Neural cell (in vitro differentiated cells): ENCODE measurements around the gene PRKAR1B.

Source experiments
- CTCF ChIP-seq: fragments of 450-650 bp; IDR thresholded peaks from 2 replicates; pipeline ENCODE4 v1.5.1; 2014; ENCODE audit warnings: antibody characterized with exemption, mild to moderate bottlenecking, moderate library complexity; ENCODE audit not compliant: poor library complexity, severe bottlenecking
- EP300 ChIP-seq: fragments of 450-650 bp; conservative IDR thresholded peaks from 2 replicates; pipeline ENCODE4 v1.6.1; 2014; ENCODE audit warnings: antibody characterized with exemption, mild to moderate bottlenecking, moderate library complexity; ENCODE audit not compliant: poor library complexity, severe bottlenecking
- EZH2 ChIP-seq: fragments of 200-600, 300-800 bp; shearing (Covaris generic), sonication (generic); IDR thresholded peaks from 2 replicates; pipeline ENCODE4 v1.6.1; 2014; ENCODE audit warnings: antibody characterized with exemption, low read length, borderline replicate concordance, mild to moderate bottlenecking; ENCODE audit not compliant: insufficient read depth, poor library complexity, severe bottlenecking
- POLR2AphosphoS5 ChIP-seq: IDR thresholded peaks from 2 replicates; pipeline ENCODE4 v1.6.1; 2012
- RAD21 ChIP-seq: fragments of 450-650 bp; conservative IDR thresholded peaks from 2 replicates; pipeline ENCODE4 v1.6.1; 2014; ENCODE audit warnings: antibody characterized with exemption, mild to moderate bottlenecking, moderate library complexity
- TAF1 ChIP-seq: IDR thresholded peaks from 2 replicates; pipeline ENCODE4 v1.6.1; 2012; ENCODE audit warnings: low read depth

GRCh38 chr7:550881-551614 lies 176.0 kb downstream of the PRKAR1B start:
- TF ChIP-seq CTCF (no peak), RAD21 (no peak), EZH2 (no peak), POLR2AphosphoS5 (no peak), TAF1 (no peak), EP300 (no peak)
